Right atrium auricular region (tissue), 2 donors: ENCODE data around the gene CPSF6. TPM values are rescaled to one million over a fixed set of nuclear protein-coding genes. Genes with fewer than 3 reads are reported as not detected.

Experiments
- DNase-seq: peaks from one replicate; pipeline ENCODE4 v3.0.0-alpha.2; 2019; ENCODE audit warnings: low spot score
- H3K27ac ChIP-seq, 2 donors: fragments of 200-600 bp; sonication (generic); 1 replicate in 1 of 2; 2 replicates in 1 of 2; pipeline ENCODE4 v1.5.1; 2016 to 2019
- H3K27me3 ChIP-seq, 2 donors: fragments of 200-600 bp; sonication (generic); one replicate each; pipeline versions ENCODE4 v1.5.1 to v1.6.0; 2017 to 2019
- H3K36me3 ChIP-seq: fragments of 200-600 bp; sonication (generic); one replicate; pipeline ENCODE4 v1.5.1; 2016
- H3K4me1 ChIP-seq, 2 donors: fragments of 200-600 bp; sonication (generic); one replicate each; pipeline versions ENCODE4 v1.5.1 to v1.6.0; 2017 to 2019
- H3K4me3 ChIP-seq, 2 donors: fragments of 200-600 bp; sonication (generic); 1 replicate in 1 of 2; 2 replicates in 1 of 2; pipeline ENCODE4 v1.5.1; 2017 to 2019; ENCODE audit warnings: mild to moderate bottlenecking in 1 of 2, moderate library complexity in 1 of 2
- H3K9me3 ChIP-seq, 2 donors: fragments of 200-600 bp; sonication (generic); one replicate each; pipeline ENCODE4 v1.5.1; 2019
- total RNA-seq, 2 donors: library from RNA; depleted of rRNA; stranded (reverse); fragments of >200 nt; gene quantifications; one replicate each; pipeline ENCODE4 v1.1.0, GENCODE V29; 2016
- TF ChIP-seq, protein P1 (sequence below), 2 donors: fragments of 200-600 bp; sonication (generic); IDR thresholded peaks; one replicate each; pipeline ENCODE4 v1.5.1; 2019; ENCODE audit warnings: antibody characterized with exemption in 2 of 2

Gene CPSF6
- total RNA-seq, 2 donors from 2014 or later = 15.6 to 21.0 TPM

- Histone ChIP-seq H3K4me1 (no peaks in the 10 kb centered on the region), H3K9me3 (no peaks in the 10 kb centered on the region), H3K27ac (no peak overlapping the region), H3K4me3 (no peak overlapping the region), H3K27me3 (no peaks in the 10 kb centered on the region), H3K36me3 (peaks cover 41% of the 10 kb centered on the region)
- TF ChIP-seq, protein P1, sequence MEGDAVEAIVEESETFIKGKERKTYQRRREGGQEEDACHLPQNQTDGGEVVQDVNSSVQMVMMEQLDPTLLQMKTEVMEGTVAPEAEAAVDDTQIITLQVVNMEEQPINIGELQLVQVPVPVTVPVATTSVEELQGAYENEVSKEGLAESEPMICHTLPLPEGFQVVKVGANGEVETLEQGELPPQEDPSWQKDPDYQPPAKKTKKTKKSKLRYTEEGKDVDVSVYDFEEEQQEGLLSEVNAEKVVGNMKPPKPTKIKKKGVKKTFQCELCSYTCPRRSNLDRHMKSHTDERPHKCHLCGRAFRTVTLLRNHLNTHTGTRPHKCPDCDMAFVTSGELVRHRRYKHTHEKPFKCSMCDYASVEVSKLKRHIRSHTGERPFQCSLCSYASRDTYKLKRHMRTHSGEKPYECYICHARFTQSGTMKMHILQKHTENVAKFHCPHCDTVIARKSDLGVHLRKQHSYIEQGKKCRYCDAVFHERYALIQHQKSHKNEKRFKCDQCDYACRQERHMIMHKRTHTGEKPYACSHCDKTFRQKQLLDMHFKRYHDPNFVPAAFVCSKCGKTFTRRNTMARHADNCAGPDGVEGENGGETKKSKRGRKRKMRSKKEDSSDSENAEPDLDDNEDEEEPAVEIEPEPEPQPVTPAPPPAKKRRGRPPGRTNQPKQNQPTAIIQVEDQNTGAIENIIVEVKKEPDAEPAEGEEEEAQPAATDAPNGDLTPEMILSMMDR (IDR thresholded peaks at IDR 0.05) = no peak
- no peak for DNase-seq
Observed at GRCh38 chr12:69266036-69266635, 26.8 kb downstream of the CPSF6 start.

DNA sequence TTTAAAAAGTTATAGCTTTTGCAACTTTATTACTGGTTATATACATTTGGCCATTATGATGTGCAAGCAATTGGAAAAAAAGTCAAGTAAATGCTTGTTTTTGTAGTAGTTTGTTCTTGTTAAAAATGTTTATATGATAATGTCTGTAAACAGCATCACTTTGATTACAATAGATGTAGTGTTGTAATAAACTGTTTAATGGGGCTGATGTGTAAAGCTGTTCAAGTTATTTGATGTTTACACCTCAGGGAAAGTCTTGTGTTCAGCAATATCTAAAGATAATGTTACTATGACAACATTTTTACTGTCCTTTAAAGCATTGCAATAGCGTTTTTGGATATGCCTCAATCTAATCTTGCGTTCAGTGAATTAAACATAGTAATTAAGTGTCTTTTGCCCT lies 30.4 kb downstream of the CPSF6 start:
- Histone ChIP-seq H3K36me3 (peaks cover 11% of the 10 kb centered on the region), H3K27ac (no peak overlapping the region), H3K4me3 (no peak overlapping the region), H3K9me3 (no peaks in the 10 kb centered on the region), H3K27me3 (no peaks in the 10 kb centered on the region), H3K4me1 (peaks cover 0 to 5% of the 10 kb centered on the region in 2 donors)
- TF ChIP-seq, protein P1 (IDR thresholded peaks at IDR 0.05) = no peak
- no peak for DNase-seq

DNA sequence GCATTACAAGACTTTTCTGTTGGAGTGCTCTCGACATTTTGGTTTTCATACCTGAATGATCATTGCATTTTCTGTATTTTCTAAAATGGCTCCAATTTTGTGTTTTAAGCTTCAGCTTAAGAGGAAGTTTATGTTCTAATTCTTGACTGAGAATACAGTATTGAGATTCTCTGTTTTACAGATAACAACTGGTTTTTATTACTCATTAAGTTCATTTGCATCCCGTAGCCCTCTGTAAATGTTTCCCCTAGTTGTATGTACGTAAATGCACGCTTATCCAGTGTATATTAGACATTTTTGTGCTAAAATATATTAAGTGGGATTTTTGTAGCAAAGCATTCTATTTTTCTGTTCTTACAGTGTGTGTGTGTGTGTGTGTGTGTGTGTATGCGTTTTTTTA lies 33.1 kb downstream of the CPSF6 start:
- Histone ChIP-seq H3K4me3 (no peak overlapping the region), H3K27me3 (no peaks in the 10 kb centered on the region), H3K36me3 (no peaks in the 10 kb centered on the region), H3K27ac (no peak overlapping the region), H3K9me3 (no peaks in the 10 kb centered on the region), H3K4me1 (peaks cover 0 to 19% of the 10 kb centered on the region in 2 donors)
- no peak for DNase-seq
- TF ChIP-seq, protein P1 (IDR thresholded peaks at IDR 0.05) = no peak

- DNase-seq = no peak
- Histone ChIP-seq H3K9me3 (no peaks in the 10 kb centered on the region), H3K4me1 (peaks cover 0 to 19% of the 10 kb centered on the region in 2 donors), H3K27me3 (no peaks in the 10 kb centered on the region), H3K4me3 (no peak overlapping the region), H3K36me3 (no peaks in the 10 kb centered on the region), H3K27ac (no peak overlapping the region)
- TF ChIP-seq, protein P1 (IDR thresholded peaks at IDR 0.05) = no peak
Observed at GRCh38 chr12:69274861-69275260, 35.5 kb downstream of the CPSF6 start.

DNA sequence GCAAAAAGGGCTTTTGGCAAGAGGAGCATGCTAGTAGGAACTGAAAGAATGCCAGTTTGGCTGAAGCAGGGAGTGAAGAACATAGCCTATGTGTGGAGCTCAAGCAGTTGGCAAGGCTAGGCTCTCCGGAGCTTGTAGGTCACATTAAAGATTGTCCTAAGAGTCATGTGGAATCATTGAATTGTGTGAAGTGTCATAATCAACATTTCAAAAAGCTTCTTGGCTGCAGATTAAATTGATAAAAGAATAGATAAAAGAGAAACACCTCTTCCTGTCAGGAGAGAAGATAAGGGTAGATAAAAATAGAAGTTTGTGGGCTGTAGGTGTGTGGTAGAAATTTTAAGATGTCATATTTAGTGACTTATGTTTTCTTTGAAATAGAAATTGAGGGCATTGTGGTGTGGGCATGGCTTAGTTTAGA lies 36.1 kb downstream of the CPSF6 start:
- no peak for DNase-seq
- H3K27ac ChIP-seq = no peak overlapping the region
- no peaks in the 10 kb centered on the region for H3K36me3 ChIP-seq
- no peak overlapping the region for H3K4me3 ChIP-seq
- TF ChIP-seq, protein P1 (IDR thresholded peaks at IDR 0.05) = no peak
- peaks cover 0 to 19% of the 10 kb centered on the region in 2 donors for H3K4me1 ChIP-seq
- no peaks in the 10 kb centered on the region for H3K27me3 ChIP-seq
- no peaks in the 10 kb centered on the region for H3K9me3 ChIP-seq
